NB4 (cell line): ENCODE data around the gene PRF1.

Experiments
- MYC ChIP-seq: IDR thresholded peaks from 2 replicates; pipeline ENCODE4 v1.6.1; 2011; ENCODE audit warnings: low read depth, low read length
- POLR2A ChIP-seq: IDR thresholded peaks from 2 replicates; pipeline ENCODE4 v1.6.1; 2011; ENCODE audit warnings: mild to moderate bottlenecking; ENCODE audit not compliant: insufficient read length; ENCODE audit errors: extremely low read depth
- TF ChIP-seq, protein P1 (sequence below): IDR thresholded peaks from one replicate; pipeline ENCODE4 v1.5.1; 2012; ENCODE audit warnings: low read depth, low read length
- TF ChIP-seq, protein P2 (sequence below): IDR thresholded peaks from 2 replicates; pipeline ENCODE4 v1.6.1; 2011; ENCODE audit warnings: low read depth, low read length

- TF ChIP-seq, protein P1, sequence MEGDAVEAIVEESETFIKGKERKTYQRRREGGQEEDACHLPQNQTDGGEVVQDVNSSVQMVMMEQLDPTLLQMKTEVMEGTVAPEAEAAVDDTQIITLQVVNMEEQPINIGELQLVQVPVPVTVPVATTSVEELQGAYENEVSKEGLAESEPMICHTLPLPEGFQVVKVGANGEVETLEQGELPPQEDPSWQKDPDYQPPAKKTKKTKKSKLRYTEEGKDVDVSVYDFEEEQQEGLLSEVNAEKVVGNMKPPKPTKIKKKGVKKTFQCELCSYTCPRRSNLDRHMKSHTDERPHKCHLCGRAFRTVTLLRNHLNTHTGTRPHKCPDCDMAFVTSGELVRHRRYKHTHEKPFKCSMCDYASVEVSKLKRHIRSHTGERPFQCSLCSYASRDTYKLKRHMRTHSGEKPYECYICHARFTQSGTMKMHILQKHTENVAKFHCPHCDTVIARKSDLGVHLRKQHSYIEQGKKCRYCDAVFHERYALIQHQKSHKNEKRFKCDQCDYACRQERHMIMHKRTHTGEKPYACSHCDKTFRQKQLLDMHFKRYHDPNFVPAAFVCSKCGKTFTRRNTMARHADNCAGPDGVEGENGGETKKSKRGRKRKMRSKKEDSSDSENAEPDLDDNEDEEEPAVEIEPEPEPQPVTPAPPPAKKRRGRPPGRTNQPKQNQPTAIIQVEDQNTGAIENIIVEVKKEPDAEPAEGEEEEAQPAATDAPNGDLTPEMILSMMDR, result no peak
- TF ChIP-seq POLR2A, result no peak
- TF ChIP-seq MYC, result no peak
- TF ChIP-seq, protein P2, sequence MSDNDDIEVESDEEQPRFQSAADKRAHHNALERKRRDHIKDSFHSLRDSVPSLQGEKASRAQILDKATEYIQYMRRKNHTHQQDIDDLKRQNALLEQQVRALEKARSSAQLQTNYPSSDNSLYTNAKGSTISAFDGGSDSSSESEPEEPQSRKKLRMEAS, result no peak
Observed at GRCh38 chr10:70566515-70567290, 35.8 kb downstream of the PRF1 start.
